ENCODE measurements around the gene AKAP13.

DNA sequence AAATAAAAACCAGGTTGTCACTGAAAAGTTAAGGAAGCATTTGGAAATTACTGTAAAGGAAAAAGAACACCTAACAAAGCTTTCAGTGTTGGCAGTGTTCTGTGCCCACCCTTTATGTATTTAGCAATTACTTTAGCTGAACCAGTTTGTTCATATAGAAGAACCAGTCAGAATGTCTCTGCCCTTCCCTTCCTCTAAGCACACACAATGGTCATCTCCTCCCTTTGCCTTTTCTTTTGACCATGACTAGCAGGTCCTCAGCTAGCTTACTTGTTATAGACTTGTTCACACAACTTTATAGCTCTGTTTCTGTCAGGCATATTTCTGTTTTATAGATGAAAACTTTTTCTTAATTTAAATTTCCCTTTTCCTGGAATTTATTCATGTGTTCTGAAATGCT lies 59.6 kb downstream of the AKAP13 start:
- TF ChIP-seq, protein P1, sequence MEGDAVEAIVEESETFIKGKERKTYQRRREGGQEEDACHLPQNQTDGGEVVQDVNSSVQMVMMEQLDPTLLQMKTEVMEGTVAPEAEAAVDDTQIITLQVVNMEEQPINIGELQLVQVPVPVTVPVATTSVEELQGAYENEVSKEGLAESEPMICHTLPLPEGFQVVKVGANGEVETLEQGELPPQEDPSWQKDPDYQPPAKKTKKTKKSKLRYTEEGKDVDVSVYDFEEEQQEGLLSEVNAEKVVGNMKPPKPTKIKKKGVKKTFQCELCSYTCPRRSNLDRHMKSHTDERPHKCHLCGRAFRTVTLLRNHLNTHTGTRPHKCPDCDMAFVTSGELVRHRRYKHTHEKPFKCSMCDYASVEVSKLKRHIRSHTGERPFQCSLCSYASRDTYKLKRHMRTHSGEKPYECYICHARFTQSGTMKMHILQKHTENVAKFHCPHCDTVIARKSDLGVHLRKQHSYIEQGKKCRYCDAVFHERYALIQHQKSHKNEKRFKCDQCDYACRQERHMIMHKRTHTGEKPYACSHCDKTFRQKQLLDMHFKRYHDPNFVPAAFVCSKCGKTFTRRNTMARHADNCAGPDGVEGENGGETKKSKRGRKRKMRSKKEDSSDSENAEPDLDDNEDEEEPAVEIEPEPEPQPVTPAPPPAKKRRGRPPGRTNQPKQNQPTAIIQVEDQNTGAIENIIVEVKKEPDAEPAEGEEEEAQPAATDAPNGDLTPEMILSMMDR (IDR thresholded peaks at IDR 0.05) = no peak
- TF ChIP-seq ZFX (IDR thresholded peaks at IDR 0.05; ENCODE audit: borderline replicate concordance) = no peak

Measured in 22Rv1 (cell line).